Astrocyte of the spinal cord (primary cell): ENCODE data around the gene PAQR3.
"Not testable (repeated sequence)": the region's sequence is repeated elsewhere in the genome, so short reads cannot be mapped to it uniquely, and the experiment has no call there.

Experiments used
- DNase-seq: peaks from one replicate; pipeline ENCODE4 v3.0.0; 2011; ENCODE audit warnings: low read depth, low spot score
- H3K4me3 ChIP-seq: 2 replicates; pipeline ENCODE4 v1.5.1; 2011; ENCODE audit warnings: low read depth, mild to moderate bottlenecking, low read length, moderate library complexity
- in situ Hi-C: cut with HindIII; loops from 2 replicates; pipeline ENCODE4 v1.10.0; 2017; ENCODE audit warnings: low sequenced_read_pairs
- TF ChIP-seq, protein P1 (sequence below): IDR thresholded peaks from 2 replicates; pipeline ENCODE4 v1.5.1; 2012; ENCODE audit warnings: low read depth, mild to moderate bottlenecking, low read length, inconsistent platforms

Gene PAQR3

DNA sequence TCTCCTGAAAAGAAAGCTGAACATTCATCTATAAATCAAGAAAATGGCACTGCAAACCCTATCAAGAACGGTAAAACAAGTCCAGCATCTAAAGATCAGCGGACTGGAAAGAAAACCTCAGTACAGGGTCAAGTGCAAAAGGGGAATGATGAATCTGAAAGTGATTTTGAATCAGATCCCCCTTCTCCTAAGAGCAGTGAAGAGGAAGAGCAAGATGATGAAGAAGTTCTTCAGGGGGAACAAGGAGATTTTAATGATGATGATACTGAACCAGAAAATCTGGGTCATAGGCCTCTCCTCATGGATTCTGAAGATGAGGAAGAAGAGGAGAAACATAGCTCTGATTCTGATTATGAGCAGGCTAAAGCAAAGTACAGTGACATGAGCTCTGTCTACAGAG, 28.6 kb downstream of the PAQR3 start:
- no peak overlapping the region for H3K4me3 ChIP-seq
- DNase-seq, result no peak
- TF ChIP-seq, protein P1, sequence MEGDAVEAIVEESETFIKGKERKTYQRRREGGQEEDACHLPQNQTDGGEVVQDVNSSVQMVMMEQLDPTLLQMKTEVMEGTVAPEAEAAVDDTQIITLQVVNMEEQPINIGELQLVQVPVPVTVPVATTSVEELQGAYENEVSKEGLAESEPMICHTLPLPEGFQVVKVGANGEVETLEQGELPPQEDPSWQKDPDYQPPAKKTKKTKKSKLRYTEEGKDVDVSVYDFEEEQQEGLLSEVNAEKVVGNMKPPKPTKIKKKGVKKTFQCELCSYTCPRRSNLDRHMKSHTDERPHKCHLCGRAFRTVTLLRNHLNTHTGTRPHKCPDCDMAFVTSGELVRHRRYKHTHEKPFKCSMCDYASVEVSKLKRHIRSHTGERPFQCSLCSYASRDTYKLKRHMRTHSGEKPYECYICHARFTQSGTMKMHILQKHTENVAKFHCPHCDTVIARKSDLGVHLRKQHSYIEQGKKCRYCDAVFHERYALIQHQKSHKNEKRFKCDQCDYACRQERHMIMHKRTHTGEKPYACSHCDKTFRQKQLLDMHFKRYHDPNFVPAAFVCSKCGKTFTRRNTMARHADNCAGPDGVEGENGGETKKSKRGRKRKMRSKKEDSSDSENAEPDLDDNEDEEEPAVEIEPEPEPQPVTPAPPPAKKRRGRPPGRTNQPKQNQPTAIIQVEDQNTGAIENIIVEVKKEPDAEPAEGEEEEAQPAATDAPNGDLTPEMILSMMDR, result no peak
- in situ Hi-C loops, result no loop called here

DNA sequence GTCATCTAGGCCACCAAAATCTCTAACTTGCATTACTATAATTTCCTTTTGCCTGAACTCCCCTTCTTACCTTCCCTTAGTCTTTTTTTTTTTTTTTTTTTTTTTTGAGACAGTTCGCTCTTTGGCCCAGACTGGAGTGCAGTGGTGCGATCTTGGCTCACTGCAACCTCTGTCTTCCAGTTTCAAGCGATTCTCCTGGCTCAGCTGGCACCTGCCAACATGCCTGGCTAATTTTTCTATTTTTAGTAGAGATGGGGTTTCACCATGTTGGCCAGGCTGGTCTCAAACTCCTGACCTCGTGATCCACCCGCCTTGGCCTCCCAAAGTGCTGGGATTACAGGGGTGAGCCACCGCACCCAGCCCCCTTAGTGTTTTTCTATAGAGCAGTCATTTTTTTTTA, 30.3 kb downstream of the PAQR3 start:
- H3K4me3 ChIP-seq, DNase-seq, in situ Hi-C loops: not testable (repeated sequence)

DNA sequence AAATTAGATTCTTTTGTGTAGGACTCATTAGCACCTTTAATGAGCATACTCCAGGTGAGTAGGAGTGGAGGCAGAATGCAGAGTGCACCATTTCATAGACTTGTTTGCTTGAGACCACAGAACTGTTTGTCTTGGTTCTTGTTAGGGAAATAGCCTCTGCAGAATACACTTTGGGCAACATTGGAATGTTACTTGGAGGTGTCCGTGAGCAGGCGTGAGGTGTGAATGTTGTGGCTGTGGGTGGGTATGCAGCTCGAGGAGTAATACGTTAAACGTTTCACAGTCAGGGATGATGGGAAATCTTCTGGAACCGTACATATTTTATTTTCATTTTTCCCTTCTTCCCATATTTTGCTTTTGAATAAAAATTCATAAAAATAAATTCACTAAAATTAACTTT, 31.6 kb downstream of the PAQR3 start:
- TF ChIP-seq, protein P1, result no peak
- no peak for DNase-seq
- no peak overlapping the region for H3K4me3 ChIP-seq
- in situ Hi-C loops, result no loop called here

DNA sequence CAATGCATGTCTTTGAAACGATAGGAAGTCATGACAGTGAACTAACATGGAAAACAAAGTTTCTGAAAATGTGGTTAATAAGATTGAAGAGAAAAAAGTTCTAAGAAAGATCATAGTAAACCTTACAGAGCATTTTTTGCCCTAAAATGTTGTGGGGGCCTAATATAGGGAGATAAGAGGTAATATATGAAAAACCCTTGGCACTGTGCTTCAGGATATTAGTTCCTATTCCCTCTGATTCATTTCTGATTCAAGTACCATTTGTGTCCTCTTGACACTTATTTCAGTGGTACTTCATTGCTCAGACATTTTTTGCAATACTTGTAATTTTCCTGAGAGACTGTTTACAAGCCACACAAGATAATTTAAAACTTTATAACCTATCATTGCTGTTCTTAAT, 35.1 kb downstream of the PAQR3 start:
- DNase-seq, result no peak
- TF ChIP-seq, protein P1, result no peak
- in situ Hi-C loops, result no loop called here
- H3K4me3 ChIP-seq, result no peak overlapping the region

DNA sequence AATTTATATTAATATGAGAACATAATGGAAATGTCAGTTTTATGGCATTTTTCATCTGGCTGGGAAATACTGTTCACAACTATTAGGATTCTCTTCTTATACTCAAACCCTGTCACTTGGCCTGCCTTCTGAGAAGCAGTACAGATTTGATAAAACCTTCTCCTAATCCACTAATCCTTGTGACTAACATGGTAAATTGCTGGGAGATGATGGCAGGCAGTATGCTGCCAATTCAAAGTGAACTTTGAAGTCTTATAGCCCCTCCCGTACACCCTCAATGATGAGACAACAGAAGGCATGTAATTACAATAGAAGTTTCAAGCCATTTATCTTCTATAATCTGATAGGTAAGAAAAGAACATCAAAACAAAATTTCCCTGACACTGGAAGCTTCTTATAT, 36.9 kb downstream of the PAQR3 start:
- in situ Hi-C loops, result no loop called here
- TF ChIP-seq, protein P1, result no peak
- no peak for DNase-seq
- no peak overlapping the region for H3K4me3 ChIP-seq

DNA sequence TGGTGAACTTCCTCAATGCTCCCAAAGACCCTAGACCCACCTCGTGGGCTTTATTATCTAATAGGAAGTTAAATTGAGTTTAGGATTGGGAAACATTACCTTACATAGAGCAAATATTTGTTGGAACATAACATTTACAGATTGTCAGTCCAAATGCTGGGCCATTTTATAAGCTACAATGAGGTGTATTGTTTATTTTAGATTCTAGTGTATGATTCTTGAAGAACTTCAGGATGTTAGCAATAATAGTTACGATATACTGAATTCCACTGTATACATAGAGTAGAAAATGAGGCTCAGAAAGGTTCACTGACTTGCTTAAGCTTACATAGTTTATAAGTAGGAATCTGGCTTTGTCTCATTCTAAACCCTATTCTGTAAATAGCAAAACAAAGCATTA, 37.4 kb downstream of the PAQR3 start:
- TF ChIP-seq, protein P1, result no peak
- in situ Hi-C loops, result no loop called here

DNA sequence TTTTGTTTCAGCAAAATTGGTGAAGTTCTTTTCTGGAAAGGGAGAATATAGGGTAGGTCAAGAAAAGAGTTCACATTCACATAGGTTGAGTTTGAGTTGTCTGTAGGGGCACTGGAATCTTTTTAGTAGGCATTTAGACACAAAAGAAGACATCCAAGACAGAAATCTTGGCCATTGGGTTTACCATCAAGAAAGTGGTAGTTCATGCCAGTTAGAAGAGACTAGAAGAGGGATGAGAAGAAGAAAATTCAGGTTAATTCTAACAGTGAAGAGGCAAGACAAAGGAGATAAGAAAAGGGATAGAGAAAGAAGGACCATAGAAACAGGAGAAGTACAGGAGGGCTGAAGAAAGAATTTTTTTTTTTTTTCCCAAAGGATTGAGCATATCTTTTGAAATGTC, 39.9 kb downstream of the PAQR3 start:
- H3K4me3 ChIP-seq, result no peak overlapping the region
- TF ChIP-seq, protein P1, result no peak
- in situ Hi-C loops, result no loop called here
- no peak for DNase-seq

More for the DNA sequence above, 37.4 kb downstream of the PAQR3 start:
- no peak for DNase-seq
- H3K4me3 ChIP-seq, result no peak overlapping the region
